T-helper 2 cell treated with Interferon-gamma antibody and Interleukin-4, amounts not matched to agents 5 μg/mL and 100 μg/mL, for 36 hours (primary cell): ENCODE results near the gene SUGP2.
A peak's percentile ranks its signal among the peaks of the same experiment; 100 is the strongest.

Experiments used
- DNase-seq: peaks from one replicate; pipeline ENCODE4 v3.0.0; 2021; ENCODE audit warnings: low spot score
- H3K27ac Mint-ChIP-seq: one replicate; pipeline ENCODE4 v1.8.0; 2021; ENCODE audit warnings: mild to moderate bottlenecking, mixed read lengths
- H3K27me3 Mint-ChIP-seq: one replicate; pipeline ENCODE4 v1.8.0; 2021; ENCODE audit warnings: low read depth, mixed read lengths
- H3K36me3 Mint-ChIP-seq: one replicate; pipeline ENCODE4 v1.8.0; 2021; ENCODE audit warnings: low read depth, mixed read lengths
- H3K4me1 Mint-ChIP-seq: one replicate; pipeline ENCODE4 v1.8.0; 2021; ENCODE audit warnings: low read depth, mixed read lengths
- H3K4me3 Mint-ChIP-seq: one replicate; pipeline ENCODE4 v1.8.0; 2022; ENCODE audit warnings: mild to moderate bottlenecking, moderate library complexity, mixed read lengths
- H3K9me3 Mint-ChIP-seq: one replicate; pipeline ENCODE4 v1.8.0; 2021; ENCODE audit warnings: mixed read lengths

The SUGP2 gene

DNA sequence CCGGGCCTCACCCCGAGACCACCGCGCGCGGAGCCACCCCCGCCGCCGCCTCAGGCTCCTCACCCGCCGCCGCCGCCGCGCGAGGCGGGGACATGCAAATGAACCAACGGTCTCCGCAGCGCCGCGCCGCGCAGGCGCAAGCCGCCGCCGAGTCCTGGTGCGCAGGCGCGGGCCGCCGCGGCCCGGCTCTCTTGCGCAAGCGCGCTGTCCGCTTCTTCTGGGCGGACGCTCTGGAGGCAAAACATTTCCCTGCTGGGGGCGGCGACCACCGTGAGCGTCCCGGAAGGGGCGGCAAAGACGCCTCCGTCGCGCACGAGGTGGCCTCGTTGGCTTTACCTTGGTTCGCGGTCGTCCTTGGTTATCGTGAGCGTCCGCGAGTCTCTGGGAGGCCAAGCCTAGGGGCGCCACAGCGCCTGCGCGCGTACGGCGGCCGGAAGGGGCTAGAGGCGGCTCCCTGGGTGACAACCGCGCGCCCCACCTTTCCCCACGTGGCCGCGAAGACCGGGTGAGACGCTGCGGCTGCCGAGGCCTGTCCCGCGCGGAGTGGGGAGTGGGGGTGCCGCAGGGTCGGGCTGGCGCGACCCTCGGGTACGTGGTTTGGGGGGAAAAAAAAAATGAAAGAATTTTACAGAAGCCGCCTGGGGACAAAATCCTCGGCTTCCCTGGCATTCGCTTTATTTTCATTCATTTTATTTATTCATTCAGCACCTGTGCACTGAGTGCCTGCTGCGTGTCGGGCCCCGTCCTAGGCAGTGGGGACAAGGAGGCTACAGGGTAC lies at the start of gene SUGP2, which contains the start of gene ARMC6:
SUGP2 (minus strand) TSS at position 92 of the 778 bp plus-strand sequence. CDS start 2,446 bp downstream, outside the sequence.
ARMC6 (plus strand) TSS at position 178 of the 778 bp plus-strand sequence. CDS start 607 bp downstream, outside the sequence.
- H3K27me3 Mint-ChIP-seq: no peaks in the 10 kb centered on the region
- no peaks in the 10 kb centered on the region for H3K9me3 Mint-ChIP-seq
- H3K36me3 Mint-ChIP-seq: peaks cover 33% of the 10 kb centered on the region
- DNase-seq: peak; percentile 91
- H3K4me3 Mint-ChIP-seq: peak within 1 kb of the TSS; percentile 94
- H3K4me1 Mint-ChIP-seq: peaks cover 22% of the 10 kb centered on the region
- H3K27ac Mint-ChIP-seq: peak within 1 kb of the TSS; percentile 97

DNA sequence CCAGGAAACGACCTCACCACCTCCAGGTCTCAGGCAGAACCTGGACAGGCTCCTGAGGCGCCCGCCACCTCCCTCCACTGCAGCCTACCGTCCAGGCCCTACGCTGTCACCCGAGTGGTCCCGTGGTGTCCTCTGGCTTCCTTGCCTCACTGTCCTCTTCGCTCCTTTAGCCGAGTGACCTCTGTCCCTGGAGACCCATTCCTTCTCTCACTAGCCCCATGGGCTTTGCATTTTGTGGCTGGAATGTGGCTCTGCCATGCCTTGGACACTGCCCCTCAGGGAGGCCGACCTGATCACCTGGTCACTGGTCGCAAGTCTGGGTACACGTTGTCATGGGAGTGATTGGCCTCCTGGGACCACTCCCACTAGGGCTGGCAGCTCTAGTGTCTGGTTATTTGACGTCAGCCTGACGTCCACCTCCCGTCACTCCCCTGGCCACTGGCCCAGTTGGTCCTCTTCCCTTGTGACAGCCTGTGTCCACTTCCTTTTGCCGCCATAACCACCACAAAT lies 48.4 kb upstream of the SUGP2 start:
- Mint-ChIP-seq H3K4me1 (no peaks in the 10 kb centered on the region), H3K36me3 (peaks cover 2% of the 10 kb centered on the region), H3K9me3 (no peaks in the 10 kb centered on the region), H3K4me3 (no peak overlapping the region), H3K27ac (no peak overlapping the region), H3K27me3 (no peaks in the 10 kb centered on the region)
- no peak for DNase-seq

DNA sequence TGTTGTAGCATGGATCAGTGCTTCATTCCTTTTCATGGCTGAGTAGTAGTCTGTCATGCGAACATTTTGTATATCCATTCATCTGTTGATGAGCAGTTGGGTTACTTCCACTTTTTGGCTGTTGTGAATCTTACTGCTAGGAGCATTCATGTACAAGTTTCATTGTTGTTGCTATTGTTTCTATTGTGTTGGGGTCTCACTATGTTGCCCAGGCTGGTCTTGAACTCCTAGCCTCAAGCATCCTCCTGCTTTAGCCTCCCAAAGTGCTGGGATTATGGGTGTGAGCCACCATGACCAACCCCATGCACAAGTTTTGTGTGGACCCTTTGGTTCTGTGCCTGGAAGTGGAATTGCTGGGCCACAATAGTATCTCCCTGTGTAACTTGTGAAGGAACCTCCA lies 46.3 kb upstream of the SUGP2 start:
- no peak for DNase-seq
- Mint-ChIP-seq H3K27ac (no peak overlapping the region), H3K27me3 (no peaks in the 10 kb centered on the region), H3K36me3 (peaks cover 2% of the 10 kb centered on the region), H3K4me3 (no peak overlapping the region), H3K9me3 (no peaks in the 10 kb centered on the region), H3K4me1 (no peaks in the 10 kb centered on the region)

DNA sequence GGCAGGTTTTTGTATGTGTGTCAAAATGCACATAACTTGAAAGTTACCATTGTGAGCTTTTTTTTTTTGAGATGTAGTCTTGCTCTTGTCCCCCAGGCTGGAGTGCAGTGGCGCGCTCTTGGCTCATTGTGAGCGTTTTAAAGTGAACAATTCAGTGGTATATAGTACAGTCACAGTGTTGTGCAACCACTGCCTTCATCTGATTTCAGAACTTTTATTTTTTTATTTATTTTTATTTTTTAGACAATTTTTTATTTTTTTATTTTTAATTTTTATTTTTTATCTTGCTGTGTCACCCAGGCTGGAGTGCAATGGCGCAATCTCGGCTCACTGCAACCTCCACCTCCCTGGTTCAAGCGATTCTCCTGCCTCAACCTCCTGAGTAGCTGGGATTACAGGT lies 45.5 kb upstream of the SUGP2 start:
- Mint-ChIP-seq H3K4me3 (no peak overlapping the region), H3K27ac (no peak overlapping the region), H3K4me1 (no peaks in the 10 kb centered on the region)

DNA sequence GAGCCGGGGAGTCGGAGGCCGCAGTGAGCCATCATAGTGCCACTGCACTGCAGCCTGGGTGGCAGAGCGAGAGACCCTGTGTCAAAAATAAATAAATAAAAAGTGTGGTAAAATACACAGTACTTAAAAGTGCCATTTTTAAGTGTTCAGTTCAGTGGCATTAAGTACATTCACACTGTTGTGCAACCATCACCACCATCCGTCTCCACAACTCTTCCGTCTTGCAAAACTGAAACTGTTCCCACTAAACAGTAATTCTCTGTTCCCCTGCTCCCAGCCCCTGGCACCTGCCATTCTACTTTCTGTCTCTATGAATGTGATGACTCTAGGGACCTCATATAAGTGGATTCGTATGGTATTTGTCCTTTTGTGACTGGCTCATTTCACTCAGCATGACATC lies 43.8 kb upstream of the SUGP2 start:
- Mint-ChIP-seq H3K9me3 (no peaks in the 10 kb centered on the region), H3K36me3 (peaks cover 2% of the 10 kb centered on the region), H3K27me3 (no peaks in the 10 kb centered on the region), H3K4me1 (no peaks in the 10 kb centered on the region), H3K27ac (no peak overlapping the region), H3K4me3 (no peak overlapping the region)
- DNase-seq: no peak

More for the DNA sequence above, 45.5 kb upstream of the SUGP2 start:
- Mint-ChIP-seq H3K9me3 (no peaks in the 10 kb centered on the region), H3K36me3 (peaks cover 2% of the 10 kb centered on the region), H3K27me3 (no peaks in the 10 kb centered on the region)
- no peak for DNase-seq

DNA sequence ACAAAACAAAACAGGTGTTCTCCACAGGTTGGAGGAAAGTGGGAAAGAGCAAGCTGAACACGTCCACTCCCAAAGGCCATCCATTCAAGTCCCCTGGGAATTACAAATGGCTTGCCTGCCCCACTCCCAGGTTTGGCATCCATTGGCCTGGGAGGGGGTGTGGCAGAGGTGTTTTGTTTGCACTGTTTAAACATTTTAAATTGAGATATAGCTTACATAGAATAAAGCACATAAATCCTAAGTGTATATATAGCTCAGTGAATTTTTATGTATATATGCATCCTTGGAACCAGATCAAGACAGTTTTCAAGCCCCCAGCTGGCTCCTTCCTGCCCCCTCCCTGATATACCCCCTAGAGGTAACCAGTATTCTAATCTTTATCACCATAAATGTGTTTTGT lies 43.2 kb upstream of the SUGP2 start:
- H3K27me3 Mint-ChIP-seq: no peaks in the 10 kb centered on the region
- no peak overlapping the region for H3K4me3 Mint-ChIP-seq
- no peak overlapping the region for H3K27ac Mint-ChIP-seq
- H3K36me3 Mint-ChIP-seq: peaks cover 2% of the 10 kb centered on the region
- DNase-seq: no peak
- no peaks in the 10 kb centered on the region for H3K4me1 Mint-ChIP-seq
- no peaks in the 10 kb centered on the region for H3K9me3 Mint-ChIP-seq

DNA sequence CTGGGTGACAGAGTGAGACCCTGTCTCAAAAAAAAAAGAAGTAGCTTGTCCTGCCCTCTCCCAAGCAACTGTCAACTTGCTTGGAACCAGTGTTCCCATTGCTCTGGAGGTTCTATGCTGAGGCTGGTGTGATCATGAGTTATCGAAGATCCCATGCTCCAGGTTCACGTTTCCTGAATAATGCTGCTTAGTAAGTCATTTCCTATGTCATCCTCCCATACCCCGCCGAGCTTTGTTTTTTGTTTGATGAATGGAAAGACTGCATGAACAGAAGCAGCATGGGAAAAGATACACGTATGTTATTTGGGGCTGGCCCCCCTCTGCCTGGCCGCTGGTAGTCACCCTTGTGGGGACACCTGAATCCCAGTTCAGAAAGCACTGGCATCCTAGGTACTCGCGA lies 41.8 kb upstream of the SUGP2 start:
- Mint-ChIP-seq H3K27me3 (no peaks in the 10 kb centered on the region), H3K4me3 (no peak overlapping the region), H3K36me3 (peaks cover 2% of the 10 kb centered on the region), H3K27ac (no peak overlapping the region), H3K9me3 (no peaks in the 10 kb centered on the region), H3K4me1 (no peaks in the 10 kb centered on the region)
- no peak for DNase-seq

DNA sequence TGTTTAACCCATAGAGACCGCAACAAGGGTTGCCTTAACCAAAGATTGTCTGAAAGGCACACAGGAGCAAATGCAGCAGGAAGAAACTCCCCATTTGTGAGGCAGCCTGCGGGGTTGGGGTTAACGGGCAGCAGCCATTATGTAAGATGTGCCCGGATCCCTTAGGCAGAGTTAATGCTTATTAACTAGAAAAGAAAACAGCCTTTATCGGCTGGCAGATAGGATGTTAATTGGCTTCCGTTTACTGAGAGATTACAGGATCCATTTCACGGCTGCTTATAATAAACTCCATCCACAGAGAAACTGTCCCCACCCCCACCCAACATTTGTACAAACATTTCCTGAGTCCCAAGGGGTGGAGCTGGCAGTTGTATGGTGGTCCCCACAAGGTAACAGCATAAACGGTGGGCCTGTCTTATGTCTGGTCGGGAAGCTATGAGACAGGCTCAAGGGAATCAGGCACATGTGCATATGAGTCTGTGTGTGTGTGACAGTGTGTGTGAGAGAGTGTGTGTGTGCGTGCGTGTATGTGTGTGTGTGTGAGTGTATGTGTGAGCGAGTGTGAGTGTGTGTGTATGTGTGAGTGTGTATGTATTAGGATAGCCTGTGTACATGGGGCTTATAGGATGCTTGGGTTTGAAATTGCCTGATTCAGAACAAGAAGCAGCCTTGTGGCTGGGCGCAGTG lies 41.0 kb upstream of the SUGP2 start:
- Mint-ChIP-seq H3K27me3 (no peaks in the 10 kb centered on the region), H3K36me3 (peaks cover 3% of the 10 kb centered on the region), H3K4me1 (peaks cover 2% of the 10 kb centered on the region), H3K4me3 (no peak overlapping the region), H3K27ac (no peak overlapping the region), H3K9me3 (no peaks in the 10 kb centered on the region)
- no peak for DNase-seq

DNA sequence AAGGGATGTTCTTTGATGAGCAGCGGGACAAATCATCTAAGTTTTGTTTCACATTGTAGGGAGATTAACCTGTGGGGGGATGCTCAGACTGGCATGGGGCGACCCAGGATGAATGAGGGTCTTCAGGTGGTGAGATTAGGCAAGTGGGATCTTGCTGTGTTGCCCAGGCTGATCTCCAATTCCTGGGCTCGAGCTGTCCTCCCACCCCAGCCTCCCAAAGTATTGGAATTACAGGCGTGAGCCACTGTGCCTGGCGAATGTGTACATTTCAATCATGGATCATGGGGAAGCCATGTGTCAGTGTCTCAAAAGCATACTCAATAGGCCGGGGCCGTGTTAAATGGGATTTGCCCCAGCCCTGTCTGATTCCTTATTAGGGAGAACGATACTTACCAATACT lies 38.6 kb upstream of the SUGP2 start:
- no peaks in the 10 kb centered on the region for H3K27me3 Mint-ChIP-seq
- H3K9me3 Mint-ChIP-seq: no peaks in the 10 kb centered on the region
- peaks cover 7% of the 10 kb centered on the region for H3K36me3 Mint-ChIP-seq
- no peak overlapping the region for H3K4me3 Mint-ChIP-seq
- H3K27ac Mint-ChIP-seq: no peak overlapping the region
- no peak for DNase-seq
- peaks cover 14% of the 10 kb centered on the region for H3K4me1 Mint-ChIP-seq

DNA sequence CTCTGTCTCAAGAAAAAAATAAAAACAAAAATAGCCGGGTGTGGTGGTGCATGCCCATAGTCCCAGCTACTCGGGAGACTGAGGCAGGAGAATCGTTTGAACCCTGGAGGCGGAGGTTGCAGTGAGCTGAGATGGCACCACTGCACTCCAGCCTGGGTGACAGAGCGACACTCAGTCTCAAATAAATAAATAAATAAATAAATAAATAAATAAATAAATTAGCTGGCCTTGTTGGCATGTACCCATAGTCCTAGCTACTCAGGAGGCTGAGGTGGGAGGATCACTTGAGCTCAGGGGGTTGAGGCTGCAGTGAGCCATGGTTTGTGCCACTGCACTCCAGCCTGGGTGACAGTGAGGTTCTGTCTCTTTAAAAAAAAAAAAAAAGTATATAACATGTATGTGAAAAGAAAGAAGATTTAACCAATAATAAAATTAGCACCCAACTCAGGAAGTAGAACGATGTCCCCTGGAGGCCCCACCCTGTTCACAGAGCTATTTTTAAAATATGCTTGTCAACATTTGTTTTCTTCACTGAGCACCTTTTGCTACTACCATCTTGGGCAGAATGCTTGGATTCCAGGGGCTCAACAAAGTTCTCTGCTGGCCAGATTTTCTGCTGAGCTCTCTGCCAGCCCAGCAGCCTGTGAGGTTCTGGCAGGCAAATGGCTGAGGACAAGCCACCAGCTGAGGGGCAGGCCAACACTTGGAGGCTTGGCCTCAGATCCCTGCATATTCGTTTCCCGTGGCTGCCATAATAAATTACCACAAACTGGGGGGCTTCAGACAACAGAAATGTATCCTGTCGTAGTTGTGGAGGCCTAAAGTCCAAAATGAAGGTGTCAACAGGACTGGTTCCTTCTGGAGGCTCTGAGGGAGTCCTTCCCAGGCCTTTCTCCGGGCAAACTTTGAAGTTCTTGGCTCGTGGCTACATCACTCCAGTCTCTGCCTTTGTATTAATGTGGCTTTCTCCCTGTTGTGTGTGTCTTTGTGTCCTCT lies 35.6 kb upstream of the SUGP2 start:
- H3K4me3 Mint-ChIP-seq: peak overlapping the region; percentile 24
- H3K36me3 Mint-ChIP-seq: peaks cover 7% of the 10 kb centered on the region
- no peak for DNase-seq
- peak overlapping the region; percentile 57 for H3K27ac Mint-ChIP-seq
- H3K9me3 Mint-ChIP-seq: no peaks in the 10 kb centered on the region
- H3K4me1 Mint-ChIP-seq: peaks cover 32% of the 10 kb centered on the region
- no peaks in the 10 kb centered on the region for H3K27me3 Mint-ChIP-seq

DNA sequence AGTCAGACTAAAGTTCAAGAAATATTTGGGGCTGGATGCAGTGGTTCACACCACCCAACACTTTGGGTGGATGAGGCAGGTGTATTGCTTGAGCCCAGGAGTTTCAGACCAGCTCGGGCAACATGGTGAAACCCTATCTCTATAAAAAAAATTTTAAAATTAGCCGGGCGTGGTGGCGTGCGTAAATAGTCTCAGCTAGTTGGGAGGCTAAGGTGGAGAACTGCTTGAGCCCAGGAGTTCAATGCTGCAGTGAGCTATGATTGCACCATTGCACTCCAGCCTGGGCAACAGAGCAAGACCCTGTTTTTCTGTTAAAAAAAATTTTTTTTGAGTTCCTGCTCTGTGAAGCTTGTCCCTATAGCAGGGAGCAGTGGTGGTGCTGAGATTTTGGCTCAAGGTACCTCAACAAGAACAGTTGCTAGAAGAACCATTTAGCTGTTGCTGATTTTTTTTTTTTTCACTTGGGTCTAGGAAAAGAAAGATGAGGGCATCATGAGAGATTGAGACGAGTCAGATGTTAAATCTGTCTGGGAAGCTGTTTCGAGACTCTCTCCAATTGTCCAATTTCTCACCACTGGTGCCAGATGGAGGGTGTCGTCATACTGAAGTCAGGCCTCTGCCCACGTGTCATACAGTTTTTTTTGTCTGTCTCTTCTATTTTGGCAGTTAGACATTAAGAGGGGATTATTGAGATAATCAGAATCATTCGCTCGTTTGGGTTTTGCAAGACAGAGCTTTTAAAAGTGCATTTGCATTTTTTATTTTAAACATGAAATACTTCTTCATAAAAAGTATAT lies 34.2 kb upstream of the SUGP2 start:
- no peak overlapping the region for H3K27ac Mint-ChIP-seq
- no peak for DNase-seq
- H3K36me3 Mint-ChIP-seq: peaks cover 7% of the 10 kb centered on the region
- no peaks in the 10 kb centered on the region for H3K9me3 Mint-ChIP-seq
- H3K4me3 Mint-ChIP-seq: no peak overlapping the region
- peaks cover 35% of the 10 kb centered on the region for H3K4me1 Mint-ChIP-seq
- H3K27me3 Mint-ChIP-seq: no peaks in the 10 kb centered on the region

DNA sequence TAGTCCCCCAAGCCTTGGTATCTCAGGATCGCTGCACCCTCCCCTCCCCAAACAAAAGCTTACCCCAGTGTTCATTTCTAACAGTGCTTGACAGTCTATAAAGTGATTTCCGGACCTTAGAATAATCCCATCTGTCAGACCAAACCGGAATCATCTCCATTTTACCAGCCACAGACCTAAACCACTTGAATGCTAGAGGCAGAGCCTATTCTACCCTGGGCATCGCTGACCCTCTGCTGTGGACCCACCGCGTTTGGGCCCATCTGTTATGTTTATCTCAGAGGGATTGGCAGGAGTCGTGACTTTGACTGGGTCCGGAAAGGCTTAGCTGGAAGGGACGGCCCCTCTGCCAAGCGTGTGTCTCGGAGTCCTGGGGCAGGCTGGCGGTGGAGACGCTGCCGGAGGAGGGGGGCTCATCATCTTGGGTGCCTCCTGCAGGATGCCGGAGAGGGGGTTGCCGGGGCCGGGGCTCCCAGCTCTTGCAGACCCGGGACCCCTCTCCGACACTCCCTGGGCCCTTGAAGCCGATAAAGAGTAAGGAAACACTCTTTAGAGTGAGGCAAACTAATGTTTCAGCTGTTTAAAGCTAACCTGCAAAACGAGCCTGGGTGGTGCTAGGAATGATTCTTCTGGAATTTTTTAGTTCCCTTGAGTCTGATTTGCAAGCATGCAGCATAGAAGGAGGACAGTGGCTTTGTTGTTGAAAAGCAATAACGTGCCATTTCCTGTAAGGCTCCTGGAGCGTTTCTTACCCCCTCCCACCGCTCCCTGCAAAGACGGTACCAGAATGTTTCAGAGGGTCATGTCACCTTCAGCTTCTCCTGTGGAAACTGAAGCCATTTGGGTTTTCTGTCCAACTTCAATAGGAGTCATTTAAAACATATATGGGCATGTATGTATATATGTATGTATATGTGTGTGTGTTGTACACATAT lies 31.8 kb upstream of the SUGP2 start:
- Mint-ChIP-seq H3K27ac (peak overlapping the region; percentile 90), H3K36me3 (peaks cover 7% of the 10 kb centered on the region), H3K4me3 (peak overlapping the region; percentile 92)

More for the DNA sequence above, 31.8 kb upstream of the SUGP2 start:
- Mint-ChIP-seq H3K9me3 (no peaks in the 10 kb centered on the region), H3K27me3 (no peaks in the 10 kb centered on the region), H3K4me1 (peaks cover 38% of the 10 kb centered on the region)
- DNase-seq: peak; percentile 37
